Measurements from ENCODE around the gene RAP2B. TPM values are rescaled to one million over a fixed set of nuclear protein-coding genes. Genes with fewer than 3 reads are reported as not detected.

RAP2B gene
- total and polyA plus RNA-seq, 2 donors (not counting 1 experiment from before 2014, with no cell fraction given): 2.8 to 16.9 TPM

- DNase-seq (no peak), ATAC-seq (ENCODE audit: low read depth) (no peak)
- Histone ChIP-seq H3K9me3 (ENCODE audit: control extremely low read depth in 1 of 3, control insufficient read depth in 2 of 3, insufficient read depth in 1 of 3, low read length in 2 of 3) (no peaks in the 10 kb centered on the region), H3K79me2 (ENCODE audit: control insufficient read depth, insufficient read depth, low read length) (no peaks in the 10 kb centered on the region), H3K36me3 (replicated peaks in 1 of 2; ENCODE audit: control extremely low read depth in 1 of 2, control insufficient read depth in 1 of 2, extremely low read depth in 1 of 2, insufficient read depth in 2 of 2, low read length in 1 of 2) (no peaks in the 10 kb centered on the region), H3K4me2 (replicated peaks; ENCODE audit: low read depth, low read length, poor library complexity, severe bottlenecking) (no peak overlapping the region), H4K20me1 (ENCODE audit: control insufficient read depth, insufficient read depth, low read length, poor library complexity, severe bottlenecking) (no peaks in the 10 kb centered on the region), H3K4me3 (ENCODE audit: control extremely low read depth in 1 of 5, extremely low read depth in 1 of 5, insufficient read depth in 1 of 5, low read depth in 2 of 5, low read length in 4 of 5) (no peak overlapping the region), H3K4me1 (ENCODE audit: control insufficient read depth in 2 of 2, insufficient read depth in 2 of 2, low read length in 2 of 2) (no peaks in the 10 kb centered on the region), H3K27ac (ENCODE audit: low read length in 2 of 2) (no peak overlapping the region), H3K27me3 (replicated peaks in 1 of 4; ENCODE audit: control extremely low read depth in 1 of 4, control insufficient read depth in 3 of 4, insufficient read depth in 4 of 4, low read length in 3 of 4) (no peaks in the 10 kb centered on the region), H2AFZ (ENCODE audit: insufficient read depth, low read depth, low read length, poor library complexity, severe bottlenecking) (no peak overlapping the region), H3K9ac (ENCODE audit: low read length) (no peak overlapping the region)
- H3K9me3 Mint-ChIP-seq (ENCODE audit: insufficient read depth): no peaks in the 10 kb centered on the region
- H3K27me3 Mint-ChIP-seq: peaks cover 11% of the 10 kb centered on the region
- WGBS (ENCODE audit: insufficient coverage): no CpG with 5 or more reads among the region's 1 CpG
- TF ChIP-seq EZH2 (IDR thresholded peaks at IDR 0.05; ENCODE audit: borderline replicate concordance, insufficient read depth, low read depth, low read length, poor library complexity, severe bottlenecking): no peak
- TF ChIP-seq, protein P1, sequence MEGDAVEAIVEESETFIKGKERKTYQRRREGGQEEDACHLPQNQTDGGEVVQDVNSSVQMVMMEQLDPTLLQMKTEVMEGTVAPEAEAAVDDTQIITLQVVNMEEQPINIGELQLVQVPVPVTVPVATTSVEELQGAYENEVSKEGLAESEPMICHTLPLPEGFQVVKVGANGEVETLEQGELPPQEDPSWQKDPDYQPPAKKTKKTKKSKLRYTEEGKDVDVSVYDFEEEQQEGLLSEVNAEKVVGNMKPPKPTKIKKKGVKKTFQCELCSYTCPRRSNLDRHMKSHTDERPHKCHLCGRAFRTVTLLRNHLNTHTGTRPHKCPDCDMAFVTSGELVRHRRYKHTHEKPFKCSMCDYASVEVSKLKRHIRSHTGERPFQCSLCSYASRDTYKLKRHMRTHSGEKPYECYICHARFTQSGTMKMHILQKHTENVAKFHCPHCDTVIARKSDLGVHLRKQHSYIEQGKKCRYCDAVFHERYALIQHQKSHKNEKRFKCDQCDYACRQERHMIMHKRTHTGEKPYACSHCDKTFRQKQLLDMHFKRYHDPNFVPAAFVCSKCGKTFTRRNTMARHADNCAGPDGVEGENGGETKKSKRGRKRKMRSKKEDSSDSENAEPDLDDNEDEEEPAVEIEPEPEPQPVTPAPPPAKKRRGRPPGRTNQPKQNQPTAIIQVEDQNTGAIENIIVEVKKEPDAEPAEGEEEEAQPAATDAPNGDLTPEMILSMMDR (IDR thresholded peaks at IDR 0.05): no peak
- no peaks in the 10 kb centered on the region for H3K4me1 Mint-ChIP-seq
- H3K4me3 Mint-ChIP-seq: no peak overlapping the region
- CTCF ChIA-PET: no interaction called here
- intact Hi-C loops (cut with micrococcal nuclease): no loop called here
- no peak overlapping the region for H3K27ac Mint-ChIP-seq
- POLR2A ChIA-PET: no interaction called here
Measured at GRCh38 chr3:153144071-153144470, 18.0 kb upstream of the RAP2B start.

- H3K4me1 Mint-ChIP-seq: no peaks in the 10 kb centered on the region
- POLR2A ChIA-PET: no interaction called here
- peaks cover 11% of the 10 kb centered on the region for H3K27me3 Mint-ChIP-seq
- Histone ChIP-seq H3K79me2 (ENCODE audit: control insufficient read depth, insufficient read depth, low read length) (no peaks in the 10 kb centered on the region), H3K27ac (ENCODE audit: low read length in 2 of 2) (no peak overlapping the region), H2AFZ (ENCODE audit: insufficient read depth, low read depth, low read length, poor library complexity, severe bottlenecking) (no peak overlapping the region), H3K36me3 (replicated peaks in 1 of 2; ENCODE audit: control extremely low read depth in 1 of 2, control insufficient read depth in 1 of 2, extremely low read depth in 1 of 2, insufficient read depth in 2 of 2, low read length in 1 of 2) (no peaks in the 10 kb centered on the region), H3K4me2 (replicated peaks; ENCODE audit: low read depth, low read length, poor library complexity, severe bottlenecking) (no peak overlapping the region), H4K20me1 (ENCODE audit: control insufficient read depth, insufficient read depth, low read length, poor library complexity, severe bottlenecking) (no peaks in the 10 kb centered on the region), H3K9me3 (ENCODE audit: control extremely low read depth in 1 of 3, control insufficient read depth in 2 of 3, insufficient read depth in 1 of 3, low read length in 2 of 3) (no peaks in the 10 kb centered on the region), H3K27me3 (replicated peaks in 1 of 4; ENCODE audit: control extremely low read depth in 1 of 4, control insufficient read depth in 3 of 4, insufficient read depth in 4 of 4, low read length in 3 of 4) (no peaks in the 10 kb centered on the region), H3K9ac (ENCODE audit: low read length) (no peak overlapping the region), H3K4me1 (ENCODE audit: control insufficient read depth in 2 of 2, insufficient read depth in 2 of 2, low read length in 2 of 2) (no peaks in the 10 kb centered on the region), H3K4me3 (ENCODE audit: control extremely low read depth in 1 of 5, extremely low read depth in 1 of 5, insufficient read depth in 1 of 5, low read depth in 2 of 5, low read length in 4 of 5) (no peak overlapping the region)
- DNase-seq (no peak), ATAC-seq (ENCODE audit: low read depth) (no peak)
- CTCF ChIA-PET: no interaction called here
- WGBS (ENCODE audit: insufficient coverage): no CpG with 5 or more reads among the region's 1 CpG
- no peaks in the 10 kb centered on the region for H3K9me3 Mint-ChIP-seq (ENCODE audit: insufficient read depth)
- TF ChIP-seq, protein P1 (IDR thresholded peaks at IDR 0.05): no peak
- TF ChIP-seq EZH2 (IDR thresholded peaks at IDR 0.05; ENCODE audit: borderline replicate concordance, insufficient read depth, low read depth, low read length, poor library complexity, severe bottlenecking): no peak
- H3K27ac Mint-ChIP-seq: no peak overlapping the region
- H3K4me3 Mint-ChIP-seq: no peak overlapping the region
- intact Hi-C loops (cut with micrococcal nuclease): no loop called here
Measured at GRCh38 chr3:153144779-153145178, 17.2 kb upstream of the RAP2B start.

All from B cell (primary cell).